Neuronal stem cell (in vitro differentiated cells): Measurements from ENCODE around the gene TSPAN2. TPM values are rescaled to one million over a fixed set of nuclear protein-coding genes. Genes with fewer than 3 reads are reported as not detected.

ENCODE experiments used
- DNase-seq: peaks from one replicate; pipeline ENCODE4 v3.0.0-alpha.2; 2013; ENCODE audit warnings: low spot score
- H2AFZ ChIP-seq: one replicate; pipeline ENCODE4 v1.6.1; 2013; ENCODE audit warnings: mild to moderate bottlenecking, low read length, inconsistent platforms
- H2AK5ac ChIP-seq: 2 replicates; pipeline ENCODE4 v1.6.1; 2013; ENCODE audit warnings: low read depth, mild to moderate bottlenecking, inconsistent platforms, low read length, moderate library complexity, mixed read lengths
- H2BK120ac ChIP-seq: 2 replicates; pipeline ENCODE4 v1.6.1; 2013; ENCODE audit warnings: low read depth, mild to moderate bottlenecking, inconsistent platforms, low read length, moderate library complexity, mixed read lengths
- H2BK12ac ChIP-seq: one replicate; pipeline ENCODE4 v1.6.1; 2013; ENCODE audit warnings: low read length, inconsistent platforms
- H2BK15ac ChIP-seq: 2 replicates; pipeline ENCODE4 v1.6.1; 2013; ENCODE audit warnings: mild to moderate bottlenecking, low read length, inconsistent platforms, mixed read lengths
- H2BK5ac ChIP-seq: one replicate; pipeline ENCODE4 v1.6.1; 2013; ENCODE audit warnings: inconsistent platforms, mild to moderate bottlenecking, low read length, moderate library complexity
- H3K14ac ChIP-seq: one replicate; pipeline ENCODE4 v1.6.1; 2013; ENCODE audit warnings: low read length, inconsistent platforms
- H3K18ac ChIP-seq: 2 replicates; pipeline ENCODE4 v1.6.1; 2013; ENCODE audit warnings: low read length, inconsistent platforms
- H3K23ac ChIP-seq: 2 replicates; pipeline ENCODE4 v1.6.1; 2013; ENCODE audit warnings: low read depth, mild to moderate bottlenecking, mixed read lengths, low read length, inconsistent platforms; ENCODE audit not compliant: poor library complexity
- H3K27ac ChIP-seq: replicated peaks from 3 replicates; pipeline ENCODE4 v1.5.1; 2013; ENCODE audit warnings: low read length, inconsistent platforms
- H3K27me3 ChIP-seq, 3 experiments: 2 replicates each; pipeline ENCODE4 v1.6.1; 2013; ENCODE audit warnings: low read length in 3 of 3, mild to moderate bottlenecking in 2 of 3, inconsistent platforms in 1 of 3, low read depth in 1 of 3, mixed read lengths in 1 of 3, moderate library complexity in 1 of 3; ENCODE audit not compliant: control insufficient read depth in 3 of 3, insufficient read depth in 3 of 3
- H3K36me3 ChIP-seq, 2 donors: replicated peaks in 1 of 2; 2 replicates each; pipeline ENCODE4 v1.6.1; 2013; ENCODE audit warnings: low read length in 2 of 2; ENCODE audit not compliant: control insufficient read depth in 2 of 2, insufficient read depth in 2 of 2
- H3K4ac ChIP-seq: 2 replicates; pipeline ENCODE4 v1.6.1; 2013; ENCODE audit warnings: inconsistent platforms, mild to moderate bottlenecking, low read length, moderate library complexity
- H3K4me1 ChIP-seq, 2 donors: 1 replicate in 1 of 2; 2 replicates in 1 of 2; pipeline ENCODE4 v1.6.1; 2013; ENCODE audit warnings: low read length in 2 of 2, low read depth in 1 of 2; ENCODE audit not compliant: control insufficient read depth in 2 of 2, insufficient read depth in 1 of 2
- H3K4me2 ChIP-seq: one replicate; pipeline ENCODE4 v1.6.1; 2013; ENCODE audit warnings: mild to moderate bottlenecking, low read length, inconsistent platforms; ENCODE audit not compliant: insufficient read depth, poor library complexity, severe bottlenecking
- H3K4me3 ChIP-seq, 2 donors: 2 replicates each; pipeline ENCODE4 v1.5.1; 2013; ENCODE audit warnings: low read length in 2 of 2, mild to moderate bottlenecking in 2 of 2, inconsistent platforms in 1 of 2, moderate library complexity in 1 of 2
- H3K79me1 ChIP-seq: one replicate; pipeline ENCODE4 v1.6.1; 2013; ENCODE audit warnings: low read depth, mild to moderate bottlenecking, inconsistent platforms, low read length, moderate library complexity
- H3K9ac ChIP-seq: one replicate; pipeline ENCODE4 v1.6.1; 2013; ENCODE audit warnings: mild to moderate bottlenecking, low read depth, low read length, inconsistent platforms; ENCODE audit not compliant: poor library complexity
- H3K9me3 ChIP-seq, 2 donors: replicated peaks in 1 of 2; 2 replicates each; pipeline versions ENCODE3 to v1.6.1; 2013; ENCODE audit warnings: low read length in 2 of 2, mild to moderate bottlenecking in 2 of 2, inconsistent platforms in 1 of 2, low read depth in 1 of 2, mixed read lengths in 1 of 2, moderate library complexity in 1 of 2; ENCODE audit not compliant: control insufficient read depth in 2 of 2, insufficient read depth in 1 of 2
- H4K8ac ChIP-seq: one replicate; pipeline ENCODE4 v1.6.1; 2013; ENCODE audit warnings: low read depth, mild to moderate bottlenecking, inconsistent platforms, low read length, moderate library complexity
- H4K91ac ChIP-seq: one replicate; pipeline ENCODE4 v1.6.1; 2013; ENCODE audit warnings: low read length, low read depth, mild to moderate bottlenecking, inconsistent platforms; ENCODE audit not compliant: poor library complexity
- whole genome bisulfite sequencing, 2 donors: extraction: QIAGEN DNeasy Blood & Tissue Kit; methylation state at CpG; one replicate each; pipeline ENCODE4 v1.1.7; 2013; ENCODE audit warnings: missing lambda C conversion rate in 2 of 2, mixed read lengths in 1 of 2; ENCODE audit not compliant: insufficient read length in 2 of 2, insufficient replicate concordance in 1 of 2; ENCODE audit errors: extremely low coverage in 2 of 2; 5-methylcytosine and 5-hydroxymethylcytosine counted together
- polyA plus RNA-seq, 2 experiments: library from polyadenylated mRNA; stranded (reverse); fragments of 200-250 nt; gene quantifications; one replicate each; pipeline ENCODE4 v1.2.3, GENCODE V29; 2013

The TSPAN2 gene
- 22.5 TPM for polyA plus RNA-seq (2013, experiment 1 of 2)
- polyA plus RNA-seq (2013, experiment 2 of 2): 22.9 TPM

DNA sequence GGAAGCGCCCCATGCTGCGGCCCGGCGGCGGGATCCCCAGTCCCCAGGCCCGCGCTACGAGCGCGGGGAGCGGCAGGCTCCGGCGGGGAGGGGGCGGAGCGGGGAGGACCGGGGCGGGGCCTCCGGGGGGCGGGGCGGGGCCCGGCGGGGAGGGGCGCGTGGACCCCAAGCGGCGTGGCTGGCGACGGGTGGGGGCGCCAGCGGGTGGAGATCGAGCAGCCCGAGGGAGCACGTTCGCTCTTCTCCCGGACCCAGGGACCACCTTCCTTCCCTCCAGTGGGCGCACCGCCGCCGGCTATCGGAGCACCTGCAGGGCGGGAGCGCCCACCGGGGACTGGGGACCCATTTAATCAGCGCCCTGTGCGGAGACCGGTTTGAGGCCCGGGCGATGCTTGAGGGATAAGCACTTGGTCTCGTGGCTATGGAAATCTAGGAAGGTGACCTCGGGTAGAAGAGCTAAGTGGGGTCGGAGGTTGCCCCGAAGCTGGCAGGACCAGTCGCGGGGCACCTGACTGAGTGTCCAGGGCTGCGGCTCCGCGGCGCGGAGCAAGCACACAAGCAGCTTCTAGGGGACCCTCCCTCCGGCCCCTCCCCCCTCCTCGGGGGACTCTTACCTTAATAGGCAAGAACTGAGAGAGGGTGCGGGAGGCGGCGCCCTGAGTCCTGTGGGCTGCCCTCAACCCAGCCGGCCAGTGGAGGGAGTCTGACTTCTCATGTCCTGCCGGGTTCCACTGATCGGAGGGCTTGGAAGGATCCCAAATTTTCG is at the start of gene TSPAN2:
TSPAN2 (minus strand) TSS at position 84 of the 766 bp plus-strand sequence; CDS start at position 13, 71 bp downstream.
- Histone ChIP-seq H3K4me1 (peaks cover 0 to 10% of the 10 kb centered on the region in 2 donors), H3K27ac (peak within 1 kb of the TSS; percentile 37), H2BK15ac (peak within 1 kb of the TSS; percentile 70), H2BK120ac (peak within 1 kb of the TSS; percentile 38), H2BK12ac (no peak within 1 kb of the TSS), H3K9me3 (no peaks in the 10 kb centered on the region), H3K27me3 (peaks cover 0 to 44% (median 0%) of the 10 kb centered on the region in 3 experiments), H3K14ac (no peak within 1 kb of the TSS), H3K23ac (peak within 1 kb of the TSS; percentile 12), H4K8ac (no peak within 1 kb of the TSS), H3K18ac (peak within 1 kb of the TSS; percentile 97), H3K4ac (no peak within 1 kb of the TSS), H3K9ac (peak within 1 kb of the TSS; percentile 87), H2AFZ (peak within 1 kb of the TSS; percentile 73), H3K79me1 (no peaks in the 10 kb centered on the region), H3K36me3 (no peaks in the 10 kb centered on the region), H3K4me2 (peak within 1 kb of the TSS; percentile 84), H2AK5ac (peak within 1 kb of the TSS; percentile 90), H2BK5ac (peak within 1 kb of the TSS; percentile 68), H3K4me3 (peak within 1 kb of the TSS; percentile 20 to 94), H4K91ac (peak within 1 kb of the TSS; percentile 53)
- peak; percentile 79 for DNase-seq
- WGBS, 2 donors: no CpG with 5 or more reads among the region's 68 CpGs

DNA sequence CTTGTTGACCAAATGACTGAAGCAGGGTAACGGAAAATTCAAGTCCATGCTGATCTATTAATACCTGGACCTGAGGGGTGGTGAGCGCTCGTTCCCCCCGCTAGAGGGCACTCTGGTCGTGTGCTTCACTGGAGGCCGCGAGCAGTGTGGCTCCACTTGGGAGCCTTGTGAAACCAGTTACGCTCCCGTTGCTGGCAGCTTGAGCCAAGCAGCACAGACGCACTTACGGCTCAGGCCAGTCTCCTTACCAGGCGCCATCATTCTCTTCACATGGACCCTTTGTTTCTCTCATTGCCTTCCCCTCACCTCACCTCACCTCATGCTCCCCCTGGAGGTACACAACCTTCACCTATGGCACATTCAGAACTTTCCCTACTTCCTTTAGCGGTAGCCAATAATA is 49.7 kb upstream of the TSPAN2 start:
- Histone ChIP-seq H2BK120ac (no peak overlapping the region), H3K14ac (no peak overlapping the region), H3K36me3 (no peaks in the 10 kb centered on the region), H2BK5ac (no peak overlapping the region), H3K4me1 (peaks cover 0 to 1% of the 10 kb centered on the region in 2 donors), H3K9me3 (no peaks in the 10 kb centered on the region), H2BK15ac (no peak overlapping the region), H2BK12ac (no peak overlapping the region), H3K79me1 (no peaks in the 10 kb centered on the region), H3K4me2 (no peak overlapping the region), H3K23ac (no peak overlapping the region), H4K8ac (no peak overlapping the region), H4K91ac (no peak overlapping the region), H3K27ac (no peak overlapping the region), H2AFZ (peak overlapping the region; percentile 68), H3K4ac (no peak overlapping the region), H3K27me3 (no peaks in the 10 kb centered on the region), H3K9ac (no peak overlapping the region), H3K4me3 (no peak overlapping the region), H2AK5ac (no peak overlapping the region), H3K18ac (no peak overlapping the region)
- no CpG with 5 or more reads among the region's 13 CpGs for WGBS, 2 donors
- DNase-seq: peak; percentile 81

- Histone ChIP-seq H2BK15ac (no peak overlapping the region), H3K4me1 (peaks cover 0 to 1% of the 10 kb centered on the region in 2 donors), H3K79me1 (no peaks in the 10 kb centered on the region), H3K4me3 (no peak overlapping the region), H3K9me3 (no peaks in the 10 kb centered on the region), H2BK12ac (no peak overlapping the region), H2BK5ac (no peak overlapping the region), H2AFZ (no peak overlapping the region), H3K23ac (no peak overlapping the region), H3K9ac (no peak overlapping the region), H4K91ac (no peak overlapping the region), H3K27me3 (no peaks in the 10 kb centered on the region), H2BK120ac (no peak overlapping the region), H3K4me2 (no peak overlapping the region), H3K36me3 (no peaks in the 10 kb centered on the region), H3K27ac (no peak overlapping the region), H3K4ac (no peak overlapping the region), H2AK5ac (no peak overlapping the region), H4K8ac (no peak overlapping the region), H3K18ac (no peak overlapping the region), H3K14ac (no peak overlapping the region)
- WGBS, 2 donors: no CpG with 5 or more reads among the region's 6 CpGs
- DNase-seq: no peak
Observed at GRCh38 chr1:115138271-115138670, 49.0 kb upstream of the TSPAN2 start.

- Histone ChIP-seq H2BK120ac (no peak overlapping the region), H4K8ac (no peak overlapping the region), H3K27ac (no peak overlapping the region), H2AFZ (no peak overlapping the region), H3K14ac (no peak overlapping the region), H3K9me3 (no peaks in the 10 kb centered on the region), H3K4me1 (peaks cover 0 to 1% of the 10 kb centered on the region in 2 donors), H2AK5ac (no peak overlapping the region), H2BK12ac (no peak overlapping the region), H3K9ac (no peak overlapping the region), H3K23ac (no peak overlapping the region), H2BK15ac (no peak overlapping the region), H3K4me3 (no peak overlapping the region), H3K79me1 (no peaks in the 10 kb centered on the region), H2BK5ac (no peak overlapping the region), H3K36me3 (no peaks in the 10 kb centered on the region), H3K27me3 (no peaks in the 10 kb centered on the region), H3K4me2 (no peak overlapping the region), H3K4ac (no peak overlapping the region), H4K91ac (no peak overlapping the region), H3K18ac (no peak overlapping the region)
- no CpG with 5 or more reads among the region's 1 CpG for WGBS, 2 donors
- no peak for DNase-seq
Observed at GRCh38 chr1:115137191-115137590, 47.9 kb upstream of the TSPAN2 start.
